Ishikawa (cell line): ENCODE measurements around the gene CAMK4.

Source experiments
- CREB1 ChIP-seq: IDR thresholded peaks from 2 replicates; pipeline ENCODE4 v1.6.1; 2012; ENCODE audit warnings: low read depth
- EGR1 ChIP-seq: IDR thresholded peaks from 2 replicates; pipeline ENCODE4 v1.6.1; 2012
- EP300 ChIP-seq: IDR thresholded peaks from 2 replicates; pipeline ENCODE4 v1.6.1; 2012; ENCODE audit warnings: borderline replicate concordance
- RAD21 ChIP-seq: IDR thresholded peaks from 2 replicates; pipeline ENCODE4 v1.6.1; 2012; ENCODE audit warnings: low read depth
- TAF1 ChIP-seq: IDR thresholded peaks from 2 replicates; pipeline ENCODE4 v1.6.1; 2012; ENCODE audit warnings: low read depth, mild to moderate bottlenecking
- TEAD4 ChIP-seq: IDR thresholded peaks from 2 replicates; pipeline ENCODE4 v1.6.1; 2012
- USF1 ChIP-seq: IDR thresholded peaks from 2 replicates; pipeline ENCODE4 v1.6.1; 2012
- YY1 ChIP-seq: IDR thresholded peaks from 2 replicates; pipeline ENCODE4 v1.6.1; 2012; ENCODE audit warnings: low read depth
- ZBTB7A ChIP-seq: IDR thresholded peaks from 2 replicates; pipeline ENCODE4 v1.6.1; 2012; ENCODE audit warnings: low read depth
- TF ChIP-seq, protein P1 (sequence below): IDR thresholded peaks from 2 replicates; pipeline ENCODE4 v1.6.1; 2012

GRCh38 chr5:111337688-111338087 is 113.5 kb downstream of the CAMK4 start:
- TF ChIP-seq RAD21, result no peak
- TF ChIP-seq USF1, result no peak
- TF ChIP-seq ZBTB7A, result no peak
- no peak for TF ChIP-seq TEAD4
- no peak for TF ChIP-seq EP300
- no peak for TF ChIP-seq TAF1
- no peak for TF ChIP-seq EGR1
- no peak for TF ChIP-seq CREB1
- TF ChIP-seq, protein P1, sequence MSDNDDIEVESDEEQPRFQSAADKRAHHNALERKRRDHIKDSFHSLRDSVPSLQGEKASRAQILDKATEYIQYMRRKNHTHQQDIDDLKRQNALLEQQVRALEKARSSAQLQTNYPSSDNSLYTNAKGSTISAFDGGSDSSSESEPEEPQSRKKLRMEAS, result no peak
- no peak for TF ChIP-seq YY1
